Heart left ventricle (tissue), 13 donors: ENCODE results near the gene ABL1.

ENCODE experiments used
- CTCF ChIP-seq, 12 donors: fragments of 200-600 bp; sonication (generic) in 4 of 12; IDR thresholded peaks; one replicate each; pipeline versions ENCODE4 v1.5.0 to v1.8.0; 2018 to 2022; ENCODE audit warnings: antibody characterized with exemption in 12 of 12, mild to moderate bottlenecking in 5 of 12
- POLR2A ChIP-seq, 2 donors: fragments of 450-650 bp; IDR thresholded peaks; one replicate each; pipeline ENCODE4 v1.6.1; 2017; ENCODE audit warnings: antibody characterized with exemption in 2 of 2, mild to moderate bottlenecking in 2 of 2, moderate library complexity in 2 of 2
- donor health status: ischemic (EF 13 %, LVEDD 7.1; RV severe dilation, severe dysfunction).
- donor health status: DM: no; HTN: yes; CAD: no.
- donor health status: DM: no; HTN: no; CAD: no.
- donor health status: ischemic (EF 25% LVEDD 6.9; RV normal size, moderate dysfunction).
- donor health status: ischemic (EF 25% LVEDD 5.7; RV mildly dilated, moderate dysfunction).
- donor health status: ischemic (EF 35%, LVEDD 5.7; RV mildly dilated, moderate dysfunction).
- donor health status: nonischemic (EF 11% LVEDD 7.7; RV severe dilation, severe dysfunction).
- donor health status: DM: yes; HTN: yes; CAD: no.
- donor health status: PGD.
- donor health status: ischemic (EF 29% LVEDD 5.4; RV normal size, mild dysfunction).
- donor health status: nonischemic (EF 23%, LVEDD 6.1; RV moderate dilation, normal function).

- TF ChIP-seq CTCF (IDR thresholded peaks at IDR 0.05) (no peak), POLR2A (IDR thresholded peaks at IDR 0.05) (no peak)
Measured at GRCh38 chr9:130844044-130844451, 9.0 kb downstream of the ABL1 start.
